GM23248 (cell line): ENCODE data around the gene ACTG1.

Source experiments
- EZH2 ChIP-seq: fragments of 200-600 bp; sonication (generic); IDR thresholded peaks from 2 replicates; pipeline ENCODE4 v1.6.1; 2018; ENCODE audit warnings: antibody characterized with exemption, mild to moderate bottlenecking; ENCODE audit not compliant: insufficient read depth, poor library complexity, severe bottlenecking
- EZH2phosphoT487 ChIP-seq: fragments of 200-600 bp; sonication (generic); IDR thresholded peaks from 2 replicates; pipeline ENCODE4 v1.6.1; 2018; ENCODE audit warnings: antibody characterized with exemption, moderate library complexity, mild to moderate bottlenecking, low read depth; ENCODE audit not compliant: insufficient read depth

DNA sequence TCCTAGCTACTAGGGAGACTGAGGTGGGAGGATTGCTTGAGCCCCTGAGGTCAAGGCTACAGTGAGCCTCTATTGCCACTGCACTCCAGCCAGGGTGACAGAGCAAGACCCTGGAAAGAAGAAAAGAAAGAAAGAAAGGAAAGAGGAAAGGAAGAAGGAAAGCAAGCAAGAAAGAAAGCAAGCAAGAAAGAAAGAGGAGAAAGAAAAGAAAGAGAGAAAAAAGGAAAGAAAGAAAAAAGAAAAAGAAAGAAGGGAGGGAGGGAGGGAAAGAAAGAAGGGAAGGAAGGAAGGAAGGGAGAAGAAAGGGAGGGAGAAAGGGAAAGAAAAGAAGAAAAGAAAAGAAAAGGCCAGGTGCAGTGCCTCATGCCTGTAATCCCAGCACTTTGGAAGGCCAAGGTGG lies 9.0 kb downstream of the ACTG1 start:
- TF ChIP-seq EZH2 = no peak
- no peak for TF ChIP-seq EZH2phosphoT487
